Activated CD4-positive, alpha-beta T cell treated with anti-CD3 and anti-CD28 coated beads, Interleukin-2, amount 10 ng/mL, durations not matched to agents 24 days and 14 days (primary cell): Measurements from ENCODE around the gene GP1BB. TPM values are rescaled to one million over a fixed set of nuclear protein-coding genes. Genes with fewer than 3 reads are reported as not detected.

Source experiments
- DNase-seq: peaks from one replicate; pipeline ENCODE4 v3.0.0; 2022
- H3K27ac Mint-ChIP-seq: one replicate; pipeline ENCODE4 v1.8.0; 2022; ENCODE audit warnings: mild to moderate bottlenecking, mixed read lengths
- H3K27me3 Mint-ChIP-seq: one replicate; pipeline ENCODE4 v1.8.0; 2022; ENCODE audit warnings: mixed read lengths
- H3K36me3 Mint-ChIP-seq: one replicate; pipeline ENCODE4 v1.8.0; 2022; ENCODE audit warnings: low read depth, mild to moderate bottlenecking, mixed read lengths
- H3K4me1 Mint-ChIP-seq: one replicate; pipeline ENCODE4 v1.8.0; 2021; ENCODE audit warnings: mixed read lengths
- H3K4me3 Mint-ChIP-seq: one replicate; pipeline ENCODE4 v1.8.0; 2022; ENCODE audit warnings: mild to moderate bottlenecking, moderate library complexity, mixed read lengths
- H3K9me3 Mint-ChIP-seq: one replicate; pipeline ENCODE4 v1.8.0; 2021; ENCODE audit warnings: mixed read lengths
- intact Hi-C: fragments of 100-400 bp; cut with micrococcal nuclease; formaldehyde crosslinking; loops from one replicate; pipeline ENCODE4 v1.15.1; 2023
- total RNA-seq: library from RNA; stranded (reverse); gene quantifications from 2 replicates; pipeline ENCODE4 v1.2.3, GENCODE V29; 2022

GP1BB gene
- total RNA-seq, 1 donor from 2014 or later: not detected

- no peak for DNase-seq
- Mint-ChIP-seq H3K4me1 (peaks cover 11% of the 10 kb centered on the region), H3K36me3 (no peaks in the 10 kb centered on the region), H3K9me3 (no peaks in the 10 kb centered on the region), H3K4me3 (no peak overlapping the region), H3K27me3 (peaks cover 42% of the 10 kb centered on the region), H3K27ac (no peak overlapping the region)
- intact Hi-C loops: no loop called here
These were observed 29.9 kb downstream of the GP1BB start for GRCh38 chr22:19753090-19753842.

GRCh38 chr22:19753996-19754700, 30.8 kb downstream of the GP1BB start:
- no peak overlapping the region for H3K27ac Mint-ChIP-seq
- H3K27me3 Mint-ChIP-seq: peaks cover 45% of the 10 kb centered on the region
- no peaks in the 10 kb centered on the region for H3K9me3 Mint-ChIP-seq
- intact Hi-C loops: no loop called here
- no peak for DNase-seq
- no peaks in the 10 kb centered on the region for H3K36me3 Mint-ChIP-seq
- H3K4me1 Mint-ChIP-seq: peaks cover 11% of the 10 kb centered on the region
- no peak overlapping the region for H3K4me3 Mint-ChIP-seq

GRCh38 chr22:19754701-19755144, 31.4 kb downstream of the GP1BB start:
- no peak for DNase-seq
- peaks cover 49% of the 10 kb centered on the region for H3K27me3 Mint-ChIP-seq
- peaks cover 15% of the 10 kb centered on the region for H3K4me1 Mint-ChIP-seq
- H3K27ac Mint-ChIP-seq: no peak overlapping the region
- H3K36me3 Mint-ChIP-seq: no peaks in the 10 kb centered on the region
- intact Hi-C loops: no loop called here
- no peaks in the 10 kb centered on the region for H3K9me3 Mint-ChIP-seq
- H3K4me3 Mint-ChIP-seq: no peak overlapping the region

GRCh38 chr22:19755145-19755710, 31.9 kb downstream of the GP1BB start:
- intact Hi-C loops: no loop called here
- H3K36me3 Mint-ChIP-seq: no peaks in the 10 kb centered on the region
- no peak overlapping the region for H3K4me3 Mint-ChIP-seq
- peaks cover 20% of the 10 kb centered on the region for H3K4me1 Mint-ChIP-seq
- H3K27me3 Mint-ChIP-seq: peaks cover 54% of the 10 kb centered on the region
- no peaks in the 10 kb centered on the region for H3K9me3 Mint-ChIP-seq
- no peak for DNase-seq
- H3K27ac Mint-ChIP-seq: no peak overlapping the region

GRCh38 chr22:19755722-19756287, 32.5 kb downstream of the GP1BB start:
- Mint-ChIP-seq H3K36me3 (no peaks in the 10 kb centered on the region), H3K4me3 (peak overlapping the region; percentile 58), H3K4me1 (peaks cover 21% of the 10 kb centered on the region), H3K27me3 (peaks cover 55% of the 10 kb centered on the region), H3K9me3 (no peaks in the 10 kb centered on the region), H3K27ac (no peak overlapping the region)
- intact Hi-C loops: no loop called here
- DNase-seq: no peak

- peak; percentile 91 for DNase-seq
- Mint-ChIP-seq H3K4me1 (peaks cover 21% of the 10 kb centered on the region), H3K9me3 (no peaks in the 10 kb centered on the region), H3K36me3 (no peaks in the 10 kb centered on the region), H3K27ac (no peak overlapping the region), H3K27me3 (peaks cover 56% of the 10 kb centered on the region), H3K4me3 (peak overlapping the region; percentile 65)
- intact Hi-C loops: no loop called here
These were observed 33.2 kb downstream of the GP1BB start for GRCh38 chr22:19756288-19757128.

GRCh38 chr22:19757140-19757984, 34.0 kb downstream of the GP1BB start:
- H3K4me1 Mint-ChIP-seq: peaks cover 22% of the 10 kb centered on the region
- H3K9me3 Mint-ChIP-seq: no peaks in the 10 kb centered on the region
- peaks cover 63% of the 10 kb centered on the region for H3K27me3 Mint-ChIP-seq
- H3K36me3 Mint-ChIP-seq: no peaks in the 10 kb centered on the region
- no peak for DNase-seq
- H3K27ac Mint-ChIP-seq: no peak overlapping the region
- peak overlapping the region; percentile 33 for H3K4me3 Mint-ChIP-seq
- intact Hi-C loops: no loop called here

GRCh38 chr22:19757985-19758895, 34.9 kb downstream of the GP1BB start:
- intact Hi-C loops: no loop called here
- peak overlapping the region; percentile 33 for H3K4me3 Mint-ChIP-seq
- H3K27me3 Mint-ChIP-seq: peaks cover 64% of the 10 kb centered on the region

GRCh38 chr22:19758896-19759426, 35.6 kb downstream of the GP1BB start:
- H3K9me3 Mint-ChIP-seq: no peaks in the 10 kb centered on the region
- no peaks in the 10 kb centered on the region for H3K36me3 Mint-ChIP-seq
- peaks cover 67% of the 10 kb centered on the region for H3K27me3 Mint-ChIP-seq
- intact Hi-C loops: loop anchor here (1.0 kb wide), 1 partner anchor 8 kb away; no protein-coding TSS in a partner anchor
- H3K4me1 Mint-ChIP-seq: peaks cover 22% of the 10 kb centered on the region
- H3K27ac Mint-ChIP-seq: no peak overlapping the region
- no peak for DNase-seq
- no peak overlapping the region for H3K4me3 Mint-ChIP-seq

More at GRCh38 chr22:19757985-19758895, 34.9 kb downstream of the GP1BB start:
- H3K9me3 Mint-ChIP-seq: no peaks in the 10 kb centered on the region
- no peaks in the 10 kb centered on the region for H3K36me3 Mint-ChIP-seq
- no peak for DNase-seq
- peaks cover 22% of the 10 kb centered on the region for H3K4me1 Mint-ChIP-seq
- no peak overlapping the region for H3K27ac Mint-ChIP-seq

GRCh38 chr22:19759427-19760057, 36.2 kb downstream of the GP1BB start:
- Mint-ChIP-seq H3K27me3 (peaks cover 65% of the 10 kb centered on the region), H3K27ac (peak overlapping the region; percentile 67), H3K4me3 (peak overlapping the region; percentile 72), H3K36me3 (no peaks in the 10 kb centered on the region), H3K9me3 (no peaks in the 10 kb centered on the region), H3K4me1 (peaks cover 22% of the 10 kb centered on the region)
- intact Hi-C loops: loop anchor here (1.0 kb wide), 1 partner anchor 8 kb away; no protein-coding TSS in a partner anchor
- DNase-seq: no peak
